Sigmoid colon (tissue), 7 donors: ENCODE results near the gene COLQ. TPM values are rescaled to one million over a fixed set of nuclear protein-coding genes. Genes with fewer than 3 reads are reported as not detected.
"Not testable (repeated sequence)": the region's sequence is repeated elsewhere in the genome, so short reads cannot be mapped to it uniquely, and the experiment has no call there.

Experiments
- DNase-seq: peaks from one replicate; pipeline ENCODE4 v3.0.0-alpha.2; 2019
- H3K27ac ChIP-seq, 4 donors: fragments of 200-600 bp; sonication (generic); one replicate each; pipeline ENCODE4 v1.5.1; 2016 to 2019; ENCODE audit warnings: mild to moderate bottlenecking in 1 of 4
- H3K27me3 ChIP-seq, 3 donors: fragments of 200-600 bp; sonication (generic); one replicate each; pipeline ENCODE4 v1.5.1; 2019; ENCODE audit warnings: mild to moderate bottlenecking in 1 of 3
- H3K36me3 ChIP-seq, 4 donors: fragments of 200-600 bp; sonication (generic); one replicate each; pipeline ENCODE4 v1.5.1; 2016 to 2019
- H3K4me1 ChIP-seq, 4 donors: fragments of 200-600 bp; sonication (generic); one replicate each; pipeline ENCODE4 v1.5.1; 2017 to 2019
- H3K4me3 ChIP-seq, 4 donors: fragments of 200-600 bp; sonication (generic); one replicate each; pipeline ENCODE4 v1.5.1; 2017 to 2019; ENCODE audit warnings: mild to moderate bottlenecking in 2 of 4, moderate library complexity in 1 of 4
- H3K9me3 ChIP-seq, 4 donors: fragments of 200-600 bp in 3 of 4; sonication (generic) in 3 of 4; one replicate each; pipeline versions ENCODE4 v1.5.1 to v1.6.1; 2013 to 2019
- EP300 ChIP-seq, 4 donors: sonication (generic); formaldehyde crosslinking; IDR thresholded peaks; one replicate each; pipeline ENCODE4 v1.6.1; 2017; ENCODE audit warnings: antibody characterized with exemption in 4 of 4
- POLR2A ChIP-seq, 2 donors: fragments of 450-650 bp; IDR thresholded peaks; one replicate each; pipeline ENCODE4 v1.6.1; 2016; ENCODE audit warnings: antibody characterized with exemption in 2 of 2, mild to moderate bottlenecking in 2 of 2, moderate library complexity in 2 of 2
- POLR2AphosphoS5 ChIP-seq, 4 donors: sonication (generic); formaldehyde crosslinking; IDR thresholded peaks; one replicate each; pipeline ENCODE4 v1.6.1; 2017; ENCODE audit warnings: antibody characterized with exemption in 4 of 4
- WGBS, 2 donors: extraction: QIAGEN DNeasy Blood & Tissue Kit; methylation state at CpG; one replicate each; pipeline ENCODE4 v1.1.7; 2013; 5-methylcytosine and 5-hydroxymethylcytosine counted together
- intact Hi-C: fragments of 100-400 bp; cut with DNase I; formaldehyde crosslinking; loops from one replicate; pipeline ENCODE4 v1.15.1; 2023
- polyA plus RNA-seq, 3 donors: library from polyadenylated mRNA; stranded (reverse); fragments of 200-250 nt; gene quantifications; one replicate each; pipeline ENCODE4 v1.2.3, GENCODE V29; 2013
- total RNA-seq, 4 donors: library from RNA; depleted of rRNA; stranded (reverse); fragments of >200 nt; gene quantifications; one replicate each; pipeline ENCODE4 v1.1.0, GENCODE V29; 2016
- TF ChIP-seq, protein P1 (sequence below), 4 experiments: fragments of 450-650 bp in 3 of 4; fragments of 200-600 bp in 1 of 4; IDR thresholded peaks; one replicate each; pipeline ENCODE4 v1.5.1; 2016 to 2019; ENCODE audit warnings: antibody characterized with exemption in 4 of 4, mild to moderate bottlenecking in 3 of 4, moderate library complexity in 2 of 4
- donor health status: healthy with polysubstance abuse.
- donor health status: Bipolar disorder and iron deficiency.
- donor health status: healthy.

COLQ gene
- total and polyA plus RNA-seq, 7 donors: 0.69 to 5.3 (median 1.9) TPM; not detected in 1

DNA sequence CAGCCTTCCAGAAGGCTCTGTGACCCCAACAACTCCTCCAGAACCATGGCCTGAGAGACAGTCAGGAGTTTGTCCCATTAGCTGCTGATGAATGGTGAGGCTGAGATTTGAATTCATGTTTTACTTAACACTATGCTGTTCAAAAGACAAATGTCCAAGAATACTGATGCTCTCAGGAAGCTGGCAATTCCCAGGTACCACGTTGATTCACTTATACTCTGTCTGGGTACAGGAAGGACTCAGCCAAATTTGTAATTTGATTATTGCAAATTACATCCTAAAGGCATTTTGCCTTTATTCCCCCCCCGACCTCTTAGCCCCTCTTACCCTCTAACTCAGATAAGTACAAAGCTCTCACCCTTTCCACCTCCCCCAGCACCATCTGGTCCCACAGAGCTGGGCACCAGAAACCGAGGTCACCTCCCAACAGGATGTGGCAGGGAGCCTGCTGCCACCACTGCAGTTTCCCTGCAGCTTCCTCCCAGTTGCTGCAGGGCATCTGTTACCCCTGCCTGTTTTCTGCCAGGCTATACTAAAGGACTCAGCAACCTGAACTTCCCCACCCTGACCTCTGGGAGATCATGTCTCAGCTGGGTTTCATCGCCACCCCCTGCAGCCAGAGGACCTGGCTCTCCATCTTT, 60.5 kb downstream of the COLQ start:
- H3K27me3 ChIP-seq: no peaks in the 10 kb centered on the region
- TF ChIP-seq POLR2A (IDR thresholded peaks at IDR 0.05) (no peak), POLR2AphosphoS5 (IDR thresholded peaks at IDR 0.05) (no peak), EP300 (IDR thresholded peaks at IDR 0.05) (no peak)
- TF ChIP-seq, protein P1, sequence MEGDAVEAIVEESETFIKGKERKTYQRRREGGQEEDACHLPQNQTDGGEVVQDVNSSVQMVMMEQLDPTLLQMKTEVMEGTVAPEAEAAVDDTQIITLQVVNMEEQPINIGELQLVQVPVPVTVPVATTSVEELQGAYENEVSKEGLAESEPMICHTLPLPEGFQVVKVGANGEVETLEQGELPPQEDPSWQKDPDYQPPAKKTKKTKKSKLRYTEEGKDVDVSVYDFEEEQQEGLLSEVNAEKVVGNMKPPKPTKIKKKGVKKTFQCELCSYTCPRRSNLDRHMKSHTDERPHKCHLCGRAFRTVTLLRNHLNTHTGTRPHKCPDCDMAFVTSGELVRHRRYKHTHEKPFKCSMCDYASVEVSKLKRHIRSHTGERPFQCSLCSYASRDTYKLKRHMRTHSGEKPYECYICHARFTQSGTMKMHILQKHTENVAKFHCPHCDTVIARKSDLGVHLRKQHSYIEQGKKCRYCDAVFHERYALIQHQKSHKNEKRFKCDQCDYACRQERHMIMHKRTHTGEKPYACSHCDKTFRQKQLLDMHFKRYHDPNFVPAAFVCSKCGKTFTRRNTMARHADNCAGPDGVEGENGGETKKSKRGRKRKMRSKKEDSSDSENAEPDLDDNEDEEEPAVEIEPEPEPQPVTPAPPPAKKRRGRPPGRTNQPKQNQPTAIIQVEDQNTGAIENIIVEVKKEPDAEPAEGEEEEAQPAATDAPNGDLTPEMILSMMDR (IDR thresholded peaks at IDR 0.05): no peak
- peaks cover 0 to 1% (median 0%) of the 10 kb centered on the region in 4 donors for H3K36me3 ChIP-seq
- intact Hi-C loops: no loop called here
- no peaks in the 10 kb centered on the region for H3K9me3 ChIP-seq
- DNase-seq: no peak
- H3K4me1 ChIP-seq: no peaks in the 10 kb centered on the region
- H3K27ac ChIP-seq: no peak overlapping the region
- H3K4me3 ChIP-seq: no peak overlapping the region
- 42 to 57% methylated on average over 4 of the region's 4 CpGs for WGBS, 2 donors

DNA sequence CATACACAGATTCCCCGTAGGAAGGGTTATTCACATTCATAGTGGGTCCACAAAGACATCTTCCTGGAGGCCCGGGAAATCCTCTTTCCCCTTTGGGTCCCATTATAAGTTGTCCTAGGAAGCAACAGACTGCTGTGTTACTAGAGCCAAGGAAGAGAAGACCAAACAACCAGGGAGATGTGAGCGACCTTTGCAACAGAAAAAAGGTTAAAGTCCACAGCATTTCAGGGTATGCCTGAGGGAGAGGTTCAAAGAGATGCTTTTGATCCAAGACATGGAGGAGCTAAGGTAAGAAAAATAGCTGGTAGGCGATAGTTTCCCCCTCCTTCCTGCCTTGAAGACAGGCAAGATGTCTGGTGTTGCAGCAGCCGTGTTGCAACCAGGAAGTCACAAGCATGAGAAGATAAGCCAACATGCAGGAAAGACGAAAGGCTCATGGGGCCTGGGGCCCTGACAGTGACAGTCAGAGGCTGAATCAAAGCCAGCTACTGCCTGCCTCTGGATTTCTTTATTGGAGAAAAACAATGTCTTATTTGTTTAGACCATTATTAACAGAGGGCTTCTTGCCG, 63.2 kb downstream of the COLQ start:
- no peaks in the 10 kb centered on the region for H3K4me1 ChIP-seq
- H3K36me3 ChIP-seq: peaks cover 0 to 3% (median 0%) of the 10 kb centered on the region in 4 donors
- TF ChIP-seq EP300 (IDR thresholded peaks at IDR 0.05) (no peak), POLR2A (IDR thresholded peaks at IDR 0.05) (no peak), POLR2AphosphoS5 (IDR thresholded peaks at IDR 0.05) (no peak)
- TF ChIP-seq, protein P1 (IDR thresholded peaks at IDR 0.05): no peak
- intact Hi-C loops: no loop called here
- no peak overlapping the region for H3K4me3 ChIP-seq
- H3K9me3 ChIP-seq: no peaks in the 10 kb centered on the region
- DNase-seq: no peak
- 86 to 87% methylated on average over 7 of the region's 7 CpGs for WGBS, 2 donors
- H3K27me3 ChIP-seq: no peaks in the 10 kb centered on the region
- no peak overlapping the region for H3K27ac ChIP-seq

DNA sequence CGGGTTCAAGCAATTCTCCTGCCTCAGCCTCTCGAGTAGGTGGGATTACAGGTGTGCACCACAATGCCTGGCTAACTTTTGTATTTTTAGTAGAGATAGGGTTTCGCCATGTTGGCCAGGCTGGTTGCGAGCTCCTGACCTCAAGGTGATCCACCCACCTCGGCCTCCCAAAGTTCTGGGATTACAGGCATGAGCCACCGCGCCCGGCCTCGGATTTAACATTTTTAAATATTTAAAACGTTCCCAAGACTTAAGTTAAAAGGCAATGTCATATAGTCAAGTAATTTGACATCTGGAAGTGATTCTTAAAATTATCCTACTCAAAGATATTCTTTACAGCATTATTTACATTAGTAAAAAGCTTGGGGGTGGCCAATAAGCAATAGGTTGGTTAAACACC, 64.6 kb downstream of the COLQ start:
- WGBS, 2 donors: 93 to 94% methylated on average over 10 of the region's 10 CpGs
- H3K36me3 ChIP-seq, H3K27me3 ChIP-seq, DNase-seq, H3K4me1 ChIP-seq, H3K27ac ChIP-seq, H3K9me3 ChIP-seq, intact Hi-C loops, H3K4me3 ChIP-seq: not testable (repeated sequence)

DNA sequence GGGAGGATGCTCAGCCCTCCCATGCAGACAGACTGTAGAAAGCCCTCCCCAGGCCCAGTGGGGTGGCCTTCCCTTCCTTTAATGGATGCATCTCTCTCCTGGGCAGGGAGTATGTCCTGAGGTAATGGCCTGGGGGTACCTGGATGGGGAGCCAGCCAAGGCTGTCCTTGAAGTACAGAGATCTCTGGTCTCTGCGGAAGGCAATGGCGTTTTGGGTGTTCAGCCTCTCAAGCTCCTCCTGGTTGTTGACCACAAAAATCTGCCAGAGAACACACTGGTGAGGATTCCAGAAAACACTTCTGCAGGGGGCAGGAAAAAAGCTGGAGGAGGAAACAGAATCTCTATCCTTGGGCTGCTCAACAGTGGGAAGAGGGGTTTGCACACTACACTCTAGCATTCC, 65.2 kb downstream of the COLQ start:
- intact Hi-C loops: no loop called here
- DNase-seq: no peak
- 97% methylated on average over 2 of the region's 2 CpGs for WGBS, 2 donors
- H3K36me3 ChIP-seq: peaks cover 0 to 6% (median 0%) of the 10 kb centered on the region in 4 donors
- no peak overlapping the region for H3K27ac ChIP-seq
- no peaks in the 10 kb centered on the region for H3K9me3 ChIP-seq
- no peaks in the 10 kb centered on the region for H3K27me3 ChIP-seq
- no peak for TF ChIP-seq EP300 (IDR thresholded peaks at IDR 0.05)
- TF ChIP-seq POLR2AphosphoS5 (IDR thresholded peaks at IDR 0.05): no peak
- TF ChIP-seq POLR2A (IDR thresholded peaks at IDR 0.05): no peak
- TF ChIP-seq, protein P1 (IDR thresholded peaks at IDR 0.05): no peak
- no peak overlapping the region for H3K4me3 ChIP-seq
- no peaks in the 10 kb centered on the region for H3K4me1 ChIP-seq

DNA sequence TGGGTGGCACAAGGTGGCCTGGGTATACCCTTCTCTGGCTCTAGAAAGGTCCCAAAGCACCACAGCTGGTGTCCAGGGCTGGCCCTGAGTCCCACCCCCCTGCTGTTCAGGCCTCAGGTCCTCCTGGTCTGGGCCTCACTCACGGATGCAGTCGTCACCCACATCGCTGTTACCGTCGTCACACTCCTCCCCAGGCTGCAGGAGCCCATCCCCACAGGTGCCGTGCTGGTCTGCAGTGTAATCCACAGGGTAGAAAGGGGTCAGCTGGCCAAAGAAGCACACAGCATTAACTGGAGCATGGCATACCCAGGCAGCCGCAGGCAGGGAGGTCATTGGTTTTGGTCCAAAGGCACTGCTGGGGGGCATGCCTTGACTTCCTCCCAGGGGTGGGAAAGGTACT, 65.8 kb downstream of the COLQ start:
- 94 to 96% methylated on average over 7 of the region's 7 CpGs for WGBS, 2 donors
- Histone ChIP-seq H3K9me3 (no peaks in the 10 kb centered on the region), H3K4me1 (no peaks in the 10 kb centered on the region), H3K27ac (no peak overlapping the region), H3K27me3 (no peaks in the 10 kb centered on the region), H3K4me3 (no peak overlapping the region), H3K36me3 (peaks cover 0 to 11% (median 0%) of the 10 kb centered on the region in 4 donors)
- TF ChIP-seq EP300 (IDR thresholded peaks at IDR 0.05): no peak
- TF ChIP-seq POLR2A (IDR thresholded peaks at IDR 0.05): no peak
- no peak for TF ChIP-seq POLR2AphosphoS5 (IDR thresholded peaks at IDR 0.05)
- TF ChIP-seq, protein P1 (IDR thresholded peaks at IDR 0.05): no peak
- intact Hi-C loops: no loop called here
- no peak for DNase-seq
